Loucy (cell line): Measurements from ENCODE around the gene GAS6.

Source experiments
- EZH2phosphoT487 ChIP-seq: fragments of 200-600 bp; IDR thresholded peaks from 2 replicates; pipeline ENCODE4 v1.6.1; 2018; ENCODE audit warnings: antibody characterized with exemption, mild to moderate bottlenecking, moderate library complexity, borderline replicate concordance
- TF ChIP-seq, protein P1 (sequence below): fragments of 200-600 bp; sonication (generic); conservative IDR thresholded peaks from 2 replicates; pipeline ENCODE4 v1.5.1; 2014; ENCODE audit warnings: mild to moderate bottlenecking, antibody characterized with exemption, low read length

DNA sequence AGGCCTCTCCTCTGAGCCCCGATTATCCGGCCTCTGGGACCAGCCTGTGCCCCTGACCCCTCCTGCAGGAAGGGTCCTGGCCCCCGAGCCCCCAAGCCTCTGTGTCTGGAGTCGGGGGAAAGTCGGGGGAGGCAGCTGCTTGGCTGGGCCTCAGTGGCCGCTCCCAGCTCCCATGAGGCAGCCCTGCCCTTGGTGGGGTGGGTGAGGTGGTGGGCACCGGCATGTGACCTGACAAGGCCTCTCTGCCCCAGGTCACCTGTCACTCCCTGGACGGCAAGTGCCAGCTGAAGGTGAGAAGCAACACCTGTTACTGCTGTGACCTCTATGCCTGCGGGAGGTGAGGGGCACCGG lies 63.3 kb downstream of the GAS6 start:
- no peak for TF ChIP-seq EZH2phosphoT487
- TF ChIP-seq, protein P1, sequence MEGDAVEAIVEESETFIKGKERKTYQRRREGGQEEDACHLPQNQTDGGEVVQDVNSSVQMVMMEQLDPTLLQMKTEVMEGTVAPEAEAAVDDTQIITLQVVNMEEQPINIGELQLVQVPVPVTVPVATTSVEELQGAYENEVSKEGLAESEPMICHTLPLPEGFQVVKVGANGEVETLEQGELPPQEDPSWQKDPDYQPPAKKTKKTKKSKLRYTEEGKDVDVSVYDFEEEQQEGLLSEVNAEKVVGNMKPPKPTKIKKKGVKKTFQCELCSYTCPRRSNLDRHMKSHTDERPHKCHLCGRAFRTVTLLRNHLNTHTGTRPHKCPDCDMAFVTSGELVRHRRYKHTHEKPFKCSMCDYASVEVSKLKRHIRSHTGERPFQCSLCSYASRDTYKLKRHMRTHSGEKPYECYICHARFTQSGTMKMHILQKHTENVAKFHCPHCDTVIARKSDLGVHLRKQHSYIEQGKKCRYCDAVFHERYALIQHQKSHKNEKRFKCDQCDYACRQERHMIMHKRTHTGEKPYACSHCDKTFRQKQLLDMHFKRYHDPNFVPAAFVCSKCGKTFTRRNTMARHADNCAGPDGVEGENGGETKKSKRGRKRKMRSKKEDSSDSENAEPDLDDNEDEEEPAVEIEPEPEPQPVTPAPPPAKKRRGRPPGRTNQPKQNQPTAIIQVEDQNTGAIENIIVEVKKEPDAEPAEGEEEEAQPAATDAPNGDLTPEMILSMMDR: no peak
